ENCODE measurements around the gene RASGRP3.

The RASGRP3 gene

GRCh38 chr2:33516456-33516995 is 40.1 kb downstream of the RASGRP3 start:
- Histone ChIP-seq H3K4me1 (ENCODE audit: control insufficient read depth, insufficient read depth, low read length) (no peaks in the 10 kb centered on the region), H3K9me3 (ENCODE audit: control insufficient read depth, insufficient read depth, low read length) (no peaks in the 10 kb centered on the region), H3K9ac (ENCODE audit: low read depth, low read length) (no peak overlapping the region), H3K27me3 (ENCODE audit: control insufficient read depth, insufficient read depth, low read length) (no peaks in the 10 kb centered on the region), H3K36me3 (ENCODE audit: control insufficient read depth, insufficient read depth, low read length) (no peaks in the 10 kb centered on the region), H3K4me3 (ENCODE audit: low read depth, low read length) (no peak overlapping the region)

DNA sequence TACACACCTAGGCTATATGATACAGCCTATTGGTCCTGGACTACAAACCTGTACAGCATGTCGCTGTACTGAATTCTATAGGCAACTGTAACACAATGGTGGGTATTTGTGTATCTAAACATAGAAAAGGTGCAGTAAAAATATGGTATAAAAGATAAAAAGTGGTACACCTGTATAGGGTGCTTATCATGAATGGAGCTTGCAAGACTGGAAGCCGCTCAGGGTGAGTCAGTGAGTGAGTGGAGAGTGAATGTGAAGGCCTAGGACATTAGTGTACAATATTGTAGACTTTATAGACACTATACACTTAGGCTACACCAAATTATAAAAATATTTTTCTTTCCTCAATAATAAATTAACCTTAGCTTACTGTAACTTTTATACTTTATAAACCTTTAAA is 41.8 kb downstream of the RASGRP3 start:
- no peak overlapping the region for H3K9ac ChIP-seq (ENCODE audit: low read depth, low read length)
- no peaks in the 10 kb centered on the region for H3K4me1 ChIP-seq (ENCODE audit: control insufficient read depth, insufficient read depth, low read length)
- no peak overlapping the region for H3K4me3 ChIP-seq (ENCODE audit: low read depth, low read length)
- no peaks in the 10 kb centered on the region for H3K36me3 ChIP-seq (ENCODE audit: control insufficient read depth, insufficient read depth, low read length)
- H3K9me3 ChIP-seq (ENCODE audit: control insufficient read depth, insufficient read depth, low read length), result no peaks in the 10 kb centered on the region
- H3K27me3 ChIP-seq (ENCODE audit: control insufficient read depth, insufficient read depth, low read length), result no peaks in the 10 kb centered on the region

DNA sequence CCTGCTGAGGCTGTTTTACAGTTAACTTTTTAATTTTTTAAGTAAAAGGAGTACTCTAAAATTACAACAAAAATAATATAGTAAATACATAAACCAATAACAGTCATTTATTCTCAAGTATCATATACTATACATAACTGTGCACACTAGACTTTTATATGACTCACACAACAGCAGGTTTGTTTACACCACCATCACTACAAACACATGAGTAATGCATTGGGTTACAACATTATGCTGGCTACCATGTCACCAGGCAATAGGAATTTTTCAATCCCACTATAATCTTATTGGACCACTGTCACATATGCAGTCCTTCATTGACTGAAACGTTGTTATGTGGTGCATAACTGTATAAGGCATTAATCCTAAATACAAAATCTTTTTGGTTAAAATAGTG is 42.5 kb downstream of the RASGRP3 start:
- H3K9ac ChIP-seq (ENCODE audit: low read depth, low read length), result no peak overlapping the region
- no peaks in the 10 kb centered on the region for H3K27me3 ChIP-seq (ENCODE audit: control insufficient read depth, insufficient read depth, low read length)
- no peaks in the 10 kb centered on the region for H3K36me3 ChIP-seq (ENCODE audit: control insufficient read depth, insufficient read depth, low read length)
- no peaks in the 10 kb centered on the region for H3K4me1 ChIP-seq (ENCODE audit: control insufficient read depth, insufficient read depth, low read length)
- no peak overlapping the region for H3K4me3 ChIP-seq (ENCODE audit: low read depth, low read length)
- no peaks in the 10 kb centered on the region for H3K9me3 ChIP-seq (ENCODE audit: control insufficient read depth, insufficient read depth, low read length)

GRCh38 chr2:33521791-33522281 is 45.4 kb downstream of the RASGRP3 start:
- H3K9ac ChIP-seq (ENCODE audit: low read depth, low read length), result no peak overlapping the region
- no peaks in the 10 kb centered on the region for H3K36me3 ChIP-seq (ENCODE audit: control insufficient read depth, insufficient read depth, low read length)
- H3K4me1 ChIP-seq (ENCODE audit: control insufficient read depth, insufficient read depth, low read length), result no peaks in the 10 kb centered on the region
- H3K4me3 ChIP-seq (ENCODE audit: low read depth, low read length), result no peak overlapping the region
- no peaks in the 10 kb centered on the region for H3K27me3 ChIP-seq (ENCODE audit: control insufficient read depth, insufficient read depth, low read length)
- H3K9me3 ChIP-seq (ENCODE audit: control insufficient read depth, insufficient read depth, low read length), result no peaks in the 10 kb centered on the region

DNA sequence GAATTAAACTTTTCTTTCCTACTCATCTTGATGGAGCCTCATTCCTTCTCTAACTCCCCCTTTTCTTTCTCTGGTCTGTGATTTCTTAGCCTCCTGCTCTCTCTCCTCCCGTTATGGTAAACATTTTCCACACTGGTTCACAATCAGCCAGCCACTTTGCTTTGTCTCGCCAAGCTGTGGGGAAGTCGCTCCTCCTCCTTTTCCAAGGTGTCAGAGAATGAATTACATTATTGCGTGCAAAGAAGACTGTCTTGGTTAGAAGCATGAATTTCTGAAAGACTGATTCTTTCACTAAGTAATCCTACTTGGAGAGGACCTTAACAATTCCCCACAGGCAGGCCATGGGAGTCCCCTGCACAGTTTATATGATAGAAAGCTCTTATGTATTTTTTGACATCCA is 46.1 kb downstream of the RASGRP3 start:
- Histone ChIP-seq H3K36me3 (ENCODE audit: control insufficient read depth, insufficient read depth, low read length) (no peaks in the 10 kb centered on the region), H3K27me3 (ENCODE audit: control insufficient read depth, insufficient read depth, low read length) (no peaks in the 10 kb centered on the region), H3K4me3 (ENCODE audit: low read depth, low read length) (no peak overlapping the region), H3K9ac (ENCODE audit: low read depth, low read length) (no peak overlapping the region), H3K4me1 (ENCODE audit: control insufficient read depth, insufficient read depth, low read length) (no peaks in the 10 kb centered on the region), H3K9me3 (ENCODE audit: control insufficient read depth, insufficient read depth, low read length) (no peaks in the 10 kb centered on the region)

DNA sequence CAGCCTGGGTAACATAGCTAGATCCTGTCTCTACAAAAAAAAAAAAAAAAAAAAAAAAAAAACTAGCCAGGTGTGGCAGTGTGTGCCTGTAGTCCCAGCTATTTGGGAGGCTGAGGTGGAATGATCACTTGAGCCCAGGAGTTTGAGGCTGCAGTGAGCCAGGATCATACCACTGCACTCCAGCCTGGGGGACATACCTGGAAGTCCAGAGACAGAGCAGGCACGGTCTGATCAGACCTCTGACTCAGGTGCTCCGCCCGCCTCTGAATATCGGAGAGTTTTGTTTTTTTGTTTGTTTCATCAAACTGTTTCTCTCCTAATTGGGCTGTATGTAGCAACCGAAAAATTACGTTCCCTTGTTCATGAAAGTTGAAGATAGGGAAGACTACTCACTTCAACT is 49.2 kb downstream of the RASGRP3 start:
- H3K4me3 ChIP-seq (ENCODE audit: low read depth, low read length), result no peak overlapping the region
- no peak overlapping the region for H3K9ac ChIP-seq (ENCODE audit: low read depth, low read length)
- H3K27me3 ChIP-seq (ENCODE audit: control insufficient read depth, insufficient read depth, low read length), result no peaks in the 10 kb centered on the region
- no peaks in the 10 kb centered on the region for H3K36me3 ChIP-seq (ENCODE audit: control insufficient read depth, insufficient read depth, low read length)
- no peaks in the 10 kb centered on the region for H3K4me1 ChIP-seq (ENCODE audit: control insufficient read depth, insufficient read depth, low read length)
- no peaks in the 10 kb centered on the region for H3K9me3 ChIP-seq (ENCODE audit: control insufficient read depth, insufficient read depth, low read length)

DNA sequence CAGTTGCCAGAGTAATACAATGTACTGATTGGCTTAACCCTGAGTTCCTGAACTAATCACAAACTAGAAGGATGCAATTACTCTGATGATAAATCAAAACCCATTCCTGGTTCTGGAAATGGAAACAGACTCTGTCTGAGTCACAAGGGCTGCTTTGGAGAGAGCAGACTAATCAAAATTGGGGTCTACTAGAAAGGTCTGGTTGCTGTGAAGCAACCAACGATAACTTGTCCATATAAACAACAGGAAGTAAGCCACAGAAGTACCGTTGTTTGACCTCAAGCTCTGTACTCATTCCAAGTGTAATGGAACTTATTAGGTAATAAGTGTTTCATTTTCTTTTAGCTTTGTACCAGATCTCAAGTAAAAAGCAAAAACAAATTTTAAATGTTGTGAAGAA is 49.7 kb downstream of the RASGRP3 start:
- Histone ChIP-seq H3K4me1 (ENCODE audit: control insufficient read depth, insufficient read depth, low read length) (no peaks in the 10 kb centered on the region), H3K36me3 (ENCODE audit: control insufficient read depth, insufficient read depth, low read length) (no peaks in the 10 kb centered on the region), H3K9ac (ENCODE audit: low read depth, low read length) (no peak overlapping the region)

GRCh38 chr2:33526921-33527320 is 50.5 kb downstream of the RASGRP3 start:
- no peaks in the 10 kb centered on the region for H3K9me3 ChIP-seq (ENCODE audit: control insufficient read depth, insufficient read depth, low read length)
- no peaks in the 10 kb centered on the region for H3K4me1 ChIP-seq (ENCODE audit: control insufficient read depth, insufficient read depth, low read length)
- no peak overlapping the region for H3K4me3 ChIP-seq (ENCODE audit: low read depth, low read length)
- H3K27me3 ChIP-seq (ENCODE audit: control insufficient read depth, insufficient read depth, low read length), result no peaks in the 10 kb centered on the region
- H3K9ac ChIP-seq (ENCODE audit: low read depth, low read length), result no peak overlapping the region
- no peaks in the 10 kb centered on the region for H3K36me3 ChIP-seq (ENCODE audit: control insufficient read depth, insufficient read depth, low read length)

More for the DNA sequence above, 49.7 kb downstream of the RASGRP3 start:
- Histone ChIP-seq H3K9me3 (ENCODE audit: control insufficient read depth, insufficient read depth, low read length) (no peaks in the 10 kb centered on the region), H3K4me3 (ENCODE audit: low read depth, low read length) (no peak overlapping the region), H3K27me3 (ENCODE audit: control insufficient read depth, insufficient read depth, low read length) (no peaks in the 10 kb centered on the region)

GRCh38 chr2:33528441-33528950 is 52.0 kb downstream of the RASGRP3 start:
- H3K9me3 ChIP-seq (ENCODE audit: control insufficient read depth, insufficient read depth, low read length), result no peaks in the 10 kb centered on the region
- H3K36me3 ChIP-seq (ENCODE audit: control insufficient read depth, insufficient read depth, low read length), result no peaks in the 10 kb centered on the region
- H3K9ac ChIP-seq (ENCODE audit: low read depth, low read length), result no peak overlapping the region
- no peaks in the 10 kb centered on the region for H3K4me1 ChIP-seq (ENCODE audit: control insufficient read depth, insufficient read depth, low read length)
- H3K4me3 ChIP-seq (ENCODE audit: low read depth, low read length), result no peak overlapping the region
- no peaks in the 10 kb centered on the region for H3K27me3 ChIP-seq (ENCODE audit: control insufficient read depth, insufficient read depth, low read length)

- Histone ChIP-seq H3K4me3 (ENCODE audit: low read depth, low read length) (no peak overlapping the region), H3K36me3 (ENCODE audit: control insufficient read depth, insufficient read depth, low read length) (no peaks in the 10 kb centered on the region), H3K9ac (ENCODE audit: low read depth, low read length) (no peak overlapping the region), H3K4me1 (ENCODE audit: control insufficient read depth, insufficient read depth, low read length) (no peaks in the 10 kb centered on the region), H3K27me3 (ENCODE audit: control insufficient read depth, insufficient read depth, low read length) (no peaks in the 10 kb centered on the region), H3K9me3 (ENCODE audit: control insufficient read depth, insufficient read depth, low read length) (no peaks in the 10 kb centered on the region)
Measured at GRCh38 chr2:33529771-33530481, 53.5 kb downstream of the RASGRP3 start.

DNA sequence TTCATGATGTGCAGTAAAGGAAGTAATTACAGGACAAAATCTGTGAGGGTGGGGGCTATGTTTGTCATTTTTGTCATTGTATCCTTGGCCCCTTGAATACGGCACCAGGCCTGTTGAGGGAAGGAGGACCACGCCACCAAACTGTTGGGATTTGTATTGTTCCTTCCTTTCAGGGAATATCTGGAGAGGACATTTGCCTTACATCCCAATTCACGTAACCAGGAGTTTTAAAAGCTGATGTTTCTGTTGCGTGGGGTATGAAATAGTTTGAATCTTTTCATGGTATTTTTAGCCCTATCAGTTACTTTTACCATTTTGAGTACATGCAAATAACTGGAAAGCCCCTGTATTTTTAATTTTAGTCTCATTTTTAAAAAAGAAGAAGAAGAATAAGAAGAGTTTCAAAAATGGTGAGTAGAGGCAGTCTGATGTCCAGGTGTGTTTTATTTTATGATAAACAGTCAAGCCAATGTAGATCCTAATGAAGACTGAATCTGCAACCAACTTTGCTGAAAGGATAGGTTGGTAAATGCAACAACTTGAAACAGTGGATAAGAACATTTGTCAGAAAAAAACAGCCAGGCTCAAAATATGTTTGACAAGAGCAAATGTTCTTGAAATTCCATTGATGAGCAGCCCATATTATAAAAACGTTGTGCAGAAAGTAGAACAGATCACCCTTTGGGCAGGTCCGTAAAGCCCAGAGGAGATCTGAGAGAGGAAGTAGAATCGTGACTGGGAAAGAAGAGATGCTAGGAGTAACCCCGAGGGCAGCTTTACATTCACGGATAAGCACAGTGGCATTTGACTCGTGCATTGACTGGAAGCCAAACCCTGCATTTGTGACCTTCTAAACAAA is 54.5 kb downstream of the RASGRP3 start:
- H3K4me3 ChIP-seq (ENCODE audit: low read depth, low read length), result no peak overlapping the region
- H3K9ac ChIP-seq (ENCODE audit: low read depth, low read length), result no peak overlapping the region
- H3K4me1 ChIP-seq (ENCODE audit: control insufficient read depth, insufficient read depth, low read length), result no peaks in the 10 kb centered on the region
- H3K9me3 ChIP-seq (ENCODE audit: control insufficient read depth, insufficient read depth, low read length), result no peaks in the 10 kb centered on the region
- no peaks in the 10 kb centered on the region for H3K36me3 ChIP-seq (ENCODE audit: control insufficient read depth, insufficient read depth, low read length)
- no peaks in the 10 kb centered on the region for H3K27me3 ChIP-seq (ENCODE audit: control insufficient read depth, insufficient read depth, low read length)

Measured in iPS-15b (cell line).